Activated T-helper 1 cell treated with Interleukin-2 at 50 U/mL for 16 hours (primary cell): ENCODE measurements around the gene UCK2.

Source experiments
- DNase-seq: peaks from one replicate; pipeline ENCODE4 v3.0.0-alpha.2; 2020; ENCODE audit warnings: low read depth

UCK2 gene

GRCh38 chr1:165938844-165939243 is 111.4 kb downstream of the UCK2 start:
- no peak for DNase-seq

- DNase-seq = no peak
These were observed 114.1 kb downstream of the UCK2 start for GRCh38 chr1:165941531-165941930.

GRCh38 chr1:165942062-165942461 is 114.6 kb downstream of the UCK2 start:
- DNase-seq = no peak

- no peak for DNase-seq
These were observed 115.6 kb downstream of the UCK2 start for GRCh38 chr1:165942927-165943597.

GRCh38 chr1:165945911-165946310 is 118.5 kb downstream of the UCK2 start:
- DNase-seq = no peak

GRCh38 chr1:165947797-165948455 is 120.5 kb downstream of the UCK2 start:
- DNase-seq = no peak

GRCh38 chr1:165949335-165950130 is 122.1 kb downstream of the UCK2 start:
- DNase-seq = no peak

- no peak for DNase-seq
These were observed 127.5 kb downstream of the UCK2 start for GRCh38 chr1:165954940-165955339.

GRCh38 chr1:165958306-165958705 is 130.9 kb downstream of the UCK2 start:
- DNase-seq = no peak

GRCh38 chr1:165960136-165960535 is 132.7 kb downstream of the UCK2 start:
- DNase-seq = no peak

- DNase-seq = no peak
These were observed 133.5 kb downstream of the UCK2 start for GRCh38 chr1:165960881-165961280.
